K562 (cell line): Measurements from ENCODE around the gene CALU. TPM values are rescaled to one million over a fixed set of nuclear protein-coding genes. Genes with fewer than 3 reads are reported as not detected.

Experiments
- ATAC-seq: fragments of 200-7000 bp; cut with Tn5 transposase; 3 replicates; pipeline ENCODE4 v1.9.1; 2020; ENCODE audit warnings: moderate library complexity
- BruUV-seq: library from RNA; stranded (reverse); fragments of 400-500 nt; replicated peaks from 2 replicates; lab custom pipeline; 2021; lab: Mats Ljungman, UMichigan
- CTCF ChIA-PET: fragments of 300-600 bp; formaldehyde crosslinking; extraction: SDS; loops from one replicate; lab custom pipeline; 2021; ENCODE audit warnings: low intra/inter-chr PET ratio; lab: Yijun Ruan, JAX
- POLR2A ChIA-PET: fragments of 300-600, 350-650 bp; sonication (Branson Sonifier 250); formaldehyde crosslinking; extraction: SDS; loops from one replicate; lab custom pipeline; 2021; ENCODE audit warnings: antibody characterized with exemption, inconsistent platforms; lab: Yijun Ruan, JAX
- DNase-seq, 4 experiments: peaks; one replicate each; pipeline versions ENCODE4 v3.0.0 to v3.0.0-alpha.2; 2011 to 2018; ENCODE audit warnings: low spot score in 3 of 4, mixed read lengths in 3 of 4; ENCODE audit errors: extremely low read depth in 1 of 4
- FAIRE-seq: peaks from 2 replicates; lab custom pipeline; 2011; peaks lifted over from hg19 to GRCh38; lab: Jason Lieb, UNC
- H2AFZ ChIP-seq: 2 replicates; pipeline ENCODE4 v1.6.0; 2011; ENCODE audit warnings: low read depth, low read length, control low read depth, inconsistent platforms
- H3K27ac ChIP-seq: fragments of 200-600 bp; 3 replicates; pipeline ENCODE4 v1.8.0; 2011; ENCODE audit warnings: low read depth, mild to moderate bottlenecking, control low read depth, inconsistent platforms, low read length, moderate library complexity, mixed read lengths; ENCODE audit errors: extremely low read depth
- H3K27me3 ChIP-seq, 2 experiments: fragments of 300-600 bp in 1 of 2; 2 replicates in 1 of 2; 3 replicates in 1 of 2; pipeline versions ENCODE4 v1.6.0 to v1.8.0; 2011; ENCODE audit warnings: inconsistent platforms in 2 of 2, low read length in 2 of 2, mild to moderate bottlenecking in 1 of 2, mixed read lengths in 1 of 2, moderate library complexity in 1 of 2; ENCODE audit not compliant: control insufficient read depth in 2 of 2, insufficient read depth in 2 of 2
- H3K36me3 ChIP-seq: fragments of 300-600 bp; 3 replicates; pipeline ENCODE4 v1.8.0; 2011; ENCODE audit warnings: mild to moderate bottlenecking, low read length, inconsistent platforms; ENCODE audit not compliant: control insufficient read depth, insufficient read depth
- H3K4me1 ChIP-seq, 2 experiments: fragments of 200-600 bp in 1 of 2; replicated peaks in 1 of 2; 2 replicates in 1 of 2; 3 replicates in 1 of 2; pipeline versions ENCODE4 v1.5.1 to v1.8.0; 2011; ENCODE audit warnings: inconsistent platforms in 2 of 2, low read length in 2 of 2, mild to moderate bottlenecking in 1 of 2, mixed read lengths in 1 of 2, moderate library complexity in 1 of 2; ENCODE audit not compliant: control insufficient read depth in 2 of 2, insufficient read depth in 2 of 2
- H3K4me2 ChIP-seq: 2 replicates; pipeline ENCODE4 v1.6.1; 2011; ENCODE audit warnings: low read length, control low read depth, inconsistent platforms, mixed read lengths; ENCODE audit not compliant: insufficient read depth
- H3K4me3 ChIP-seq: fragments of 200-600 bp; sonication (generic), shearing (Covaris generic); 2 replicates; pipeline ENCODE4 v1.5.1; 2016; ENCODE audit warnings: control low read depth, inconsistent platforms
- H3K79me2 ChIP-seq: fragments of 200-600 bp; 3 replicates; pipeline ENCODE4 v1.8.0; 2011; ENCODE audit warnings: low read length, inconsistent platforms; ENCODE audit not compliant: control insufficient read depth, insufficient read depth
- H3K9ac ChIP-seq, 2 experiments: 2 replicates each; pipeline versions ENCODE4 v1.6.0 to v1.6.1; 2011; ENCODE audit warnings: low read depth in 2 of 2, low read length in 2 of 2, control low read depth in 1 of 2, inconsistent platforms in 1 of 2, mild to moderate bottlenecking in 1 of 2, mixed read lengths in 1 of 2; ENCODE audit not compliant: insufficient read depth in 1 of 2
- H3K9me1 ChIP-seq: one replicate; pipeline ENCODE4 v1.6.0; 2011; ENCODE audit warnings: inconsistent platforms, mild to moderate bottlenecking, low read length, moderate library complexity; ENCODE audit not compliant: control insufficient read depth, insufficient read depth
- H3K9me3 ChIP-seq: replicated peaks from 2 replicates; pipeline ENCODE4 v1.5.1; 2011; ENCODE audit warnings: low read depth, low read length, inconsistent platforms; ENCODE audit not compliant: control insufficient read depth, insufficient read depth
- H4K20me1 ChIP-seq: replicated peaks from 2 replicates; pipeline ENCODE4 v1.6.1; 2011; ENCODE audit warnings: low read length, inconsistent platforms, mixed read lengths; ENCODE audit not compliant: control insufficient read depth, insufficient read depth
- KAT2B ChIP-seq: IDR thresholded peaks from one replicate; pipeline ENCODE4 v1.6.1; 2012; ENCODE audit warnings: low read depth, mild to moderate bottlenecking, control low read depth, inconsistent platforms, low read length, moderate library complexity
- SIN3A ChIP-seq, 2 experiments: fragments of 150-350 bp in 1 of 2; IDR thresholded peaks; 2 replicates each; pipeline ENCODE4 v1.6.1; 2011 to 2016; ENCODE audit warnings: borderline replicate concordance in 2 of 2, low read depth in 2 of 2, low read length in 2 of 2, mild to moderate bottlenecking in 2 of 2, moderate library complexity in 2 of 2; ENCODE audit not compliant: control insufficient read depth in 1 of 2
- TAF15 ChIP-seq: fragments of 200-400 bp; formaldehyde crosslinking; IDR thresholded peaks from 2 replicates; pipeline ENCODE4 v1.6.1; 2017; ENCODE audit warnings: mild to moderate bottlenecking, low read depth, low read length, moderate library complexity
- ZKSCAN8 ChIP-seq: fragments of 200-800 bp; sonication (Bioruptor generic); IDR thresholded peaks from 2 replicates; pipeline ENCODE4 v1.6.1; 2016; ENCODE audit warnings: missing genetic modification characterization, missing compliant biosample characterization
- ZNF324 ChIP-seq: fragments of 250-450 bp; sonication (Bioruptor Pico); IDR thresholded peaks from 2 replicates; pipeline ENCODE4 v1.4.0; 2020; ENCODE audit warnings: mild to moderate bottlenecking
- WGBS: fragments of 100-300 bp; shearing (Covaris generic); methylation state at CpG from one replicate; pipeline ENCODE4 v1.1.6; 2016; ENCODE audit warnings: low coverage, mixed read lengths; ENCODE audit not compliant: insufficient coverage; ENCODE audit errors: missing lambda C conversion rate; 5-methylcytosine and 5-hydroxymethylcytosine counted together
- in situ Hi-C: fragments of 300-500 bp; cut with MboI; formaldehyde crosslinking; loops from 4 replicates; pipeline ENCODE4 v1.15.0; 2018; ENCODE audit warnings: inconsistent platforms, mixed read lengths
- intact Hi-C: fragments of 100-400 bp; cut with micrococcal nuclease; formaldehyde crosslinking; loops from 2 replicates; pipeline ENCODE4 v1.14.2; 2022
- polyA plus RNA-seq, 8 experiments: library from polyadenylated mRNA; depleted of rRNA in 4 of 8; stranded (reverse) in 5 of 8; unstranded in 3 of 8; fragments of >200 nt; fragmentation: Nextera tagmentation in 2 of 8; fragmentation: Illumina TruSeq in 1 of 8; extraction: Ambion mirVana in 2 of 8; extraction: Trizol in 1 of 8; gene quantifications; 2 replicates each; pipeline versions ENCODE4 v1.2.1 to v1.2.3, GENCODE V29; 2011 to 2014; ENCODE audit warnings: inconsistent platforms in 1 of 8, missing spikeins in 1 of 8
- total RNA-seq, 7 experiments: library from RNA; depleted of rRNA in 6 of 7; stranded (reverse); fragments of >200 nt in 6 of 7; fragmentation: Illumina TruSeq in 2 of 7; extraction: Trizol in 2 of 7; gene quantifications; 2 replicates each; pipeline versions ENCODE4 v1.2.1 to v1.2.3, GENCODE V29; 2011 to 2021; ENCODE audit warnings: low replicate concordance in 1 of 7
- TF ChIP-seq, protein P1 (sequence below): fragments of 450-650 bp; formaldehyde crosslinking; conservative IDR thresholded peaks from 2 replicates; pipeline ENCODE4 v1.4.0; 2022; ENCODE audit warnings: mild to moderate bottlenecking, missing genetic modification characterization

CALU gene
- total and polyA plus RNA-seq, 9 of the 15 experiments (the other 6 are each of a cell fraction or from before 2014, with no cell fraction given) = 166 to 286 (median 215) TPM

DNA sequence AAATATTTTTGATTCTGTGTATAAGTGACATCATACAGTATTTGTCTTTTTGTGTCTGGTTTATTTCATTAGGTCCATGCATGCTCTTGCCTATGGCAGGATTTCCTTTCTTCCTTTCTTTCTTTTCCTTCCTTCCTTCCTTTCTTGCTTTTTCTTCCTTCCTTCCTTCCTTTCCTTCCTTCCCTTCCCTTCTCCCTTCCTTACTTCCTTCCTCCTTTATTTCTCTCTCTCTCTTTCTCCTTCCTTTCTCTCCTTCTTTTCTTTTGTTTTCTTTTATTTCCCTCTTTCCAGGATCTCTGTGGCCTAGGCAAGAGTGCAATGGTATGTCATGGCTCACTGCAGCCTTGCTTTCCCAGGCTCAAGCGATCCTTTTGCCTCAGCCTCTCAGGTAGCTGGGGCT lies 31.4 kb upstream of the CALU start (continued):
- TF ChIP-seq, protein P1, sequence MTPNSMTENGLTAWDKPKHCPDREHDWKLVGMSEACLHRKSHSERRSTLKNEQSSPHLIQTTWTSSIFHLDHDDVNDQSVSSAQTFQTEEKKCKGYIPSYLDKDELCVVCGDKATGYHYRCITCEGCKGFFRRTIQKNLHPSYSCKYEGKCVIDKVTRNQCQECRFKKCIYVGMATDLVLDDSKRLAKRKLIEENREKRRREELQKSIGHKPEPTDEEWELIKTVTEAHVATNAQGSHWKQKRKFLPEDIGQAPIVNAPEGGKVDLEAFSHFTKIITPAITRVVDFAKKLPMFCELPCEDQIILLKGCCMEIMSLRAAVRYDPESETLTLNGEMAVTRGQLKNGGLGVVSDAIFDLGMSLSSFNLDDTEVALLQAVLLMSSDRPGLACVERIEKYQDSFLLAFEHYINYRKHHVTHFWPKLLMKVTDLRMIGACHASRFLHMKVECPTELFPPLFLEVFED (CRISPR knock-in tag) = peak; percentile 90; the same call in 1 of the 2 replicates

DNA sequence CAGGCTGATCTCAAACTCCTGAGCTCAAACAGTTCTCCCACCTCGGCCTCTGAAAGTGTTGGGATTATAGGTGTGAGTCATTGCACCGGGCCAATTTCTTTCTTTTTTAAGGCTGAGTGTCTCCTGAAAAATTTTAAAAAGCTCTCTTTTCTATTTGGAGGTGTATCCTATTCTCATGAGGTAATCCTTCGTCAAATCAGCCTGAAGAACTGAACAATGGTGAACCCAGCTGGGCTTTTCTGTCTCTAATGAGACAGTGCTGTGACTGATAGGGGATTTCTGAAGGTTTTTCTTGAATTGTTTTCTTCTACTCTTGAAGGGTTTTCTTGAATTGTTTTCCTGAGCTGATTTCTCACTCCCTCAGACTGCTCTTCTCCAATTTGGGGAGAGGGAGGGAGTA lies 30.9 kb upstream of the CALU start:
- FAIRE-seq (no peak), DNase-seq (no peak), ATAC-seq (no peak)
- no peaks in the 10 kb centered on the region for H3K79me2 ChIP-seq
- POLR2A ChIA-PET = interaction anchor here (0.7 to 4.5 kb wide), 8 partner anchors 10 to 43 kb away, joined by 3 to 24 read pairs (median 5); partner anchors contain the start of gene CALU
- H3K9me3 ChIP-seq = no peaks in the 10 kb centered on the region
- TF ChIP-seq KAT2B (no peak), SIN3A (IDR thresholded peaks at IDR 0.05; ENCODE audit: borderline replicate concordance in 2 of 2, control insufficient read depth in 1 of 2, low read depth in 2 of 2, low read length in 2 of 2) (no peak), ZKSCAN8 (CRISPR knock-in tag) (no peak), TAF15 (no peak), ZNF324 (CRISPR knock-in tag) (no peak)
- H3K4me2 ChIP-seq = no peak overlapping the region
- CTCF ChIA-PET = no interaction called here
- H3K9me1 ChIP-seq = no peaks in the 10 kb centered on the region
- no peaks in the 10 kb centered on the region for H4K20me1 ChIP-seq
- H3K4me1 ChIP-seq = peaks cover 0 to 12% of the 10 kb centered on the region in 2 experiments; a peak in 2 of 5 replicates
- peaks cover 22 to 23% of the 10 kb centered on the region in 2 experiments; a peak in 4 of 5 replicates for H3K27me3 ChIP-seq
- H3K36me3 ChIP-seq = no peaks in the 10 kb centered on the region
- no peak overlapping the region for H3K27ac ChIP-seq
- H2AFZ ChIP-seq = no peak overlapping the region
- in situ Hi-C loops (no loop called here), intact Hi-C loops (no loop called here)
- 13% methylated on average over 3 of the region's 3 CpGs for WGBS
- no peak overlapping the region for H3K9ac ChIP-seq
- H3K4me3 ChIP-seq = no peak overlapping the region
- BruUV-seq = no TSS peak
